HG02610 (cell line): ENCODE results near the gene DPH1.

Source experiments
- ATAC-seq: cut with Tn5 transposase; IDR thresholded peaks from one replicate; pipeline ENCODE4 v1.9.1; 2021; ENCODE audit warnings: mild to moderate bottlenecking, moderate library complexity; ENCODE audit not compliant: unreplicated experiment

DPH1 gene

GRCh38 chr17:2060681-2061440 is 30.9 kb downstream of the DPH1 start:
- no peak for ATAC-seq

DNA sequence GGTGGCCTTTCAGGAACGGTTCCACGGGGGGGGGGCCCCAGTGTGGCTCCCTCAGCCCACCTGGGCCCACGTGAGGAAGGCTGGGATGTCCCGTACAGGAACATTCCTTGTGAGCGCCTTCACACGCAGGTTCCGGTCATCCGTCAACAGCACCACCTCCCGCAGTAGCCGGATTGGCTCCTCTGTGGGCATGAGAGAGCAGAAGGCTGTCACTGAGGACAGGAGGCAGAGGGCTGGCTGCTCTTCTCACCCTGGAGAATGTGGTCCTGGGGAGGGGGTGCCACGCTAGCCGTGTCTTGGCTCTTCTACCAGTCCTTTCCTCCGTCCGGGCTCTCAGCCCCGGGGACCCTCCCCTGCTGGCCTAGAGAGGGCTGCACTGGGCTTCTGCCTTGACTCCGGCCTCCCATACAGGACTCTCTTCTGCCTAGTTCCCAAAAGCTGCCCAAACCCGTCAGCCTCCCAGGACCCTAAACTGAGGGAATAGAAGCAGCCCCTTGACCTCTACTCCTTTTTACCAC is 31.5 kb downstream of the DPH1 start:
- ATAC-seq, result no peak

- no peak for ATAC-seq
Observed at GRCh38 chr17:2062571-2063183, 32.7 kb downstream of the DPH1 start.

DNA sequence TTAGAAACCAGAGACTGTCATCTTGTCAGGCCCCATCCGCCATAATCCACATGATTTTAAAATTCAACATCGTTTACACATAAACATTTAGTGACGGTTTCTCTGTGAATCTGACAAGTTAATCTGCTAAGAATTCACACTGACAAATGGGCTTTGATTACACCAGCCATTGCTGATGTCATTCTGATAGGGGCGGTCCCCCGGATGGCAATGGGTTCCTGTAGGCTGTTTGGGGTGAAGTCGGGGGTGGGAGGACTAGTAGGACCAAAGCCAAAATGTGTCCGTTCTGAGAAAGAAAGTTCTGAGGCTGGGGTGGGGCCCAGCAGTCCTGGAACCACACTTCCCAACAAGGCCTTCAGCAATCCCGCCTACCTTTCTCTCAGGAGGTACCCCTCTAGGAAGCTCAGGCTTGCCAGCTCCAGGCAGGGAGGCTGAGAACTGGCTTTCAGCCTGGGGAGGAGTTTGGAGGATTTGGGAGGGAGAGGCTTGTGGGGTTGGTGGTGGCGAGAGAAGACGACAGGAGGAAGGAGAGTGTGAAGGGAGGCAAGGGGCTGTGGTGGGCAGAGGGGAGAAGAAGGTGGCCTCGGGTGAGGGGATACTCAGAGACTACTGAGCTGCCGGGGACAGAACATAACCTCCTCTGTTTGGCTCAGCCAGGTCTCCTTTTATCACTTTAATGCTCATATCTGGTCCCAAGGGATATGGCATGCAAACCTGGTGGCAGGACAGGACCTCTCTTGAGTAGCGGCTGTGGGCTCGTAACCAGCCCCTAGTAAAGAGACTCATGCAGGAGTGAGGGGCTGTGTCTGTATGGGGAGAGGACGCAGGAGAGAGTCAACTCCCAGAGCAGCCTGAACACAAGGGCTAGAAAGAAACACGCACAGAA is 33.6 kb downstream of the DPH1 start:
- ATAC-seq, result no peak

DNA sequence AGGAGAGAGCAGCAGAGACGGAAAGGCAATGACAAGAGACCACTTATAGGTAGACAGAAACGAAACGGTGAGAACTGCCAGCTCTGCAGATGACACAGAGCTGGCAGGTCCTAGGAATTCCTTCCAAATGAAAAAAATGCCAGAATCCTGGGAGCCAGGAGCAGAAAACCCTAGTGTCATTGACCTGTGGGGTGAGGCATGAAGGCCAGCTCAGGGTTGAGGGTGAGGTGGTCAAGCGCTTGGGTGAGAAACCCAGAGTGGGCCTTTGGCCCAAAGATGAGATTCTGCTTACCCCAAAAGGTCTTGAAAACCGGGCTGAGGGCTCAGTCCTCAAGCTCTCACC is 34.2 kb downstream of the DPH1 start:
- no peak for ATAC-seq

DNA sequence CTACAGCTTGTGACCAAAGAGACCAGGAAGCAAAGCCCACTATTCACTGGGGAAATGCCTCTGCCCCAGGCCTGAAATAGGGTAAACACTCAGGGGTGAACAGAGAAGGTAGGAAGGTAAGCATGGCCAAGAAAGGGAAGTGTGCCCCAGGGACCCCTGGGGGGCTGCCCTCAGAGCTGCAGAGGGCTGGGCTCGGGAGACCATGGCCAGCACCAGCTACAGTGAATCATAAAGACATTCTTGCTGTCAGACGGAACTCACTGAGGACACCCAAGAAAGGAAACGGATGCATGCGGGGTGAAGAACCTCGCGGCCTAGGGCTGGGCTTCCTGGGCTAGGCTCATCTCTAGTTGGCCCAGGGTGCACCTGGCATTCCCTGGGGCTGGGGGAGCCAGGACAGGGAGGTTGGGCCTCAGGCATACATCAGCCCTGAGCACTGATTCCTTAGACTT is 34.6 kb downstream of the DPH1 start:
- no peak for ATAC-seq

- no peak for ATAC-seq
Observed at GRCh38 chr17:2064980-2065785, 35.2 kb downstream of the DPH1 start.

- no peak for ATAC-seq
Observed at GRCh38 chr17:2065949-2066400, 36.0 kb downstream of the DPH1 start.

GRCh38 chr17:2067048-2067561 is 37.2 kb downstream of the DPH1 start:
- no peak for ATAC-seq

DNA sequence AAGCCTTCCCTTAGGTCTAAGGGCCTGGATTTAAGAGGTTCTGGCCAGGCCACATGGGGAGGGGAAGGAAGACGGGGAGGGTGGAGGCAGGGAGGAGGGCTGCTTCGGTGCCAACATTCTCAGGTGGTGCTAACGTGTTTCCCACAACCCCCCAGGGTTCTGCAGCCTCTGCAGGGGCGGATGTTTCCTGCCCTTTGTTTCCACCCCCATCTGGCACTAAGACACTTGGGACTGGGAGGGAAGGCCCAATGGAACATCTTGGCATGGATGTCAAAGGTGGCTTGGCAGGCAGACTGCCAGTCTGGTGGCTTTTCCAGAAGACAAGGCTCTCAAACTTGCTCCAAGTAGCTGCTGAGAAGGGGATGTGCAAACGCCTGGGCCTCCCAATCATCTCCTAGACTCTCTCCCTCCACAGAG is 37.7 kb downstream of the DPH1 start:
- ATAC-seq, result no peak

- no peak for ATAC-seq
Observed at GRCh38 chr17:2068031-2068518, 38.1 kb downstream of the DPH1 start.

GRCh38 chr17:2068519-2069051 is 38.6 kb downstream of the DPH1 start:
- ATAC-seq, result no peak

DNA sequence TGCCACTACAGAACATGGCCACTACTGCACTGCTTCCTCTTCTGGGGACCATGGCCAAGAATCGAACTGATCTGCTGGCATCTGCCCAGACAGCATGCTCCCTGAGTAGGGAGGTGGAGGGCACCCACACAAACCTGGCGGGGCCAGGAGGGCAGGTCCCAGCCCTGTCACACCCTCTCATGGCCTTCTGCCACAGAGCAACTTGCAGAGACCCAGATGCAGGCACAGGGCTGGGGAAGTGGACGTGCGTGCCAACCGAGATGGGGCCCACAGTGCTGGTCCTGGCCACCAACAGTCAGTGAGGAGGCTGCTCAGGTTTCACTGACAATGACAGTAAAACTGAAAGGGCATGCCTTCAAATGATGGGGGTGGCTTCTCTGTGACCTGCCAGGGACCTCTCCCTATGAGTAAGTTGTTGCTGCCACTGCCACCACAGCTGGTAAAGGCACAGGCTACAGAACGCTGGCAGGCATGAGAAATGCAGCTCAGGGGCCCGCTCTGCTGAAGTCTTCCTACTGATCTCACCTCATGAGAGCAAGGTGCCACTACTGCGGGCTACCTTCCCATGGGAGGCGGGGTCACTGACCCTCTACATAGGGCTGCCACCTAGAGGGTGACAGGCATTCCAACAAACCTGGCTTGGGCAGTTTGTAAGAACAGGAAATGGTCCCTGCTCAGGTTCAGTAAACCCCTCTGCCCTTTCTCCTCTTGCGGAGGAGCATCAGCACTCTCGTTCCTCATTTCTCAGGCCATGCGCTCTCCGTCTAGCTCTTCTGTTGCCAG is 40.5 kb downstream of the DPH1 start:
- ATAC-seq, result peak; percentile 69

DNA sequence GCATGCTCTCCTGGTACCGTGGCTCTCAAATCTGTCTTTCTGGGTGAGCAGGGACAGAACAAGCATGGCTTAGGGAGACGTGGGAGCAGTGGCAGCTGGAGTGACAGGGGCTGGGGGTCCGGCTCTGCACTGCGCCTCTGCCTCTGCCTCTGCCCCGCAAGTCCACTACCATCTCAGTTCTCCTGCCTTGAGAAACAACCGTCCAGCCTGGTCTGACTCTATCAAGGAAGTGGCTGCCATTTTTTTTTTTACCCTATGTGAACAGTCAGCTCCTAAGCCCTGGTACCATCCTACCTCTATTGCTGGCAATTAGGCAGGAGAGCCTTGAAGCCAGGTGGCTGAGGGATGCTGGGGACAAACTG is 41.1 kb downstream of the DPH1 start:
- no peak for ATAC-seq

- ATAC-seq, result no peak
Observed at GRCh38 chr17:2071455-2072281, 41.7 kb downstream of the DPH1 start.

- ATAC-seq, result no peak
Observed at GRCh38 chr17:2074919-2075318, 45.0 kb downstream of the DPH1 start.

DNA sequence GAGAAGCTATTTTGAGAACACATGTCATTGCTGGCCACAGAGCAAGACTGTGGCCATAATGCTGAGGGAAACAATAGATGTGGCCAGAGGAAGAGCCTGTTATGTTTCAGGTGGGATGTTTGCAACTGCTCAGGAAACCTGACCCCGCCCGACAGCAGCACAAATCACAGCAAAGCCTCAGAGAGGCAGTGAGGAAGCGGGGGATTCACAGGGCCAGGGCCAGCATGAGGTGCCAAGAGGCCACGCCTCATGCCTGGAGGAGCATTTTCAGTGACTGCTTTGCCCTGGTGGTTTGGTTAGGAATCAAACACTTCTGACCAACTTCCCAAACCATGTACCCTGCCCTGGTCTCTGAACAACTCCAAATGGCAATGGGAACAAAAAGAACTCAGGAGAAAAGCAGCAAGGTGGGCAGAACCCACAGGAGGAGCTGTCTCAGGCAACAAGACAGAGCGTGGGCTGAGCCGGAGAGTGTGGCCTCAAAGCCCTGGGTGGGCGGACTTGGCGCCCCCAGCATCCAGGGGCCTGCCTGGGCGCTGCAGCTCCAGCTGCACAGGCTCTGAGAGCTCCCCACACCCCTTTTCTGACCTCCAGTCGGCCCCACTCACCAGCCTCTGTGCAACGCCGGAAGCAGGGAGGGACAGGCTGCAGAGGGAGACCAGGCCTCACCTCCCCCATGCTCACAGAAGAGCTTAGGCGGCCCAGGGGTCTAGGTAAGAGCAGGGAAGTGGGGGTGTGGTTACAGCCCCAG is 45.6 kb downstream of the DPH1 start:
- no peak for ATAC-seq
